Measurements from ENCODE around the gene STC2. TPM values are rescaled to one million over a fixed set of nuclear protein-coding genes. Genes with fewer than 3 reads are reported as not detected.
"Not testable (repeated sequence)": the region's sequence is repeated elsewhere in the genome, so short reads cannot be mapped to it uniquely, and the experiment has no call there.

STC2 gene, protein sequence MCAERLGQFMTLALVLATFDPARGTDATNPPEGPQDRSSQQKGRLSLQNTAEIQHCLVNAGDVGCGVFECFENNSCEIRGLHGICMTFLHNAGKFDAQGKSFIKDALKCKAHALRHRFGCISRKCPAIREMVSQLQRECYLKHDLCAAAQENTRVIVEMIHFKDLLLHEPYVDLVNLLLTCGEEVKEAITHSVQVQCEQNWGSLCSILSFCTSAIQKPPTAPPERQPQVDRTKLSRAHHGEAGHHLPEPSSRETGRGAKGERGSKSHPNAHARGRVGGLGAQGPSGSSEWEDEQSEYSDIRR
- total RNA-seq (2014; rRNA removed; shearing (Covaris generic)) (281 and 330 TPM in 2 replicates), polyA plus RNA-seq (2016; fragmentation: Nextera tagmentation; extraction: Ambion mirVana) (173 and 184 TPM in 2 replicates)

DNA sequence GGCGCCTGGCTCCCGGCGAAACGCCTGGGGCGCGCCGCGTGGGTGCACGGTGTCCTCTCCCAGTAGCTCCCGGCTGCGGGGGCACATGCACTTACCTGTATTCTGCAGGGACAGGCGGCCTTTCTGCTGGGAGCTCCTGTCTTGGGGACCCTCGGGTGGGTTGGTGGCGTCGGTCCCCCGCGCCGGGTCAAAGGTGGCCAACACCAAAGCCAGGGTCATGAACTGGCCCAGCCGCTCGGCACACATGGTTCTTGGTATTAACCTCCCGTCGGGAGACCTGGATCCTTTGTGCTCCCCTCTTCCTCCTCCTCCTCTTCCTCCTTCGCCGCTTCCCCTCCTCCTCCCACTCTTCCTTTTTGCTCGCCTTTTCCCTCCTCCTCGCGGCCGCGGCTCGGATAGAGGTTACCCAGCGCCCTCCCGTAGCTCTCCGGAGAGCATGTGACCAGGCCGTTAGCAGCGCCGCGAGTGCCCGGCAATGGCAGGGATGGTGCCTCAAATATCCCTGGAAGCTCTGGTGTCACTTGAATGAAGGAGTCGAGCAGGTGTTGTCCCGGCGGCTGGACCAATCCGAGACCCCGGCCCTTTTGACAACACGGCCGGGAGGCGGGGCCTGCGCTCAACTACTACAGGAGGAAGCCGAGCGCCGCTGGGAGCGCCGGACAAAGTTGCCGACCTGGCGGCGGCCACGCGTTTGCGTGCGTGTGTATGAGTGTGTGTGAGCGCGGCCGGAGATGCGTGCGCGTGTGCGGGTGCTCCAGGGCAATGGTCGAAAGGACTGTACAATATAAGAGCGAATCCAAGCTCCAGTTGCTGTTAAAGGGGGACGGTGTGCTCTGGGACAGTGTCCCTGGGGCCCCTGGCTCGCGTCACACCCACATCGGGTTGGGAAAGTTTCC is at the start of gene STC2:
STC2 (minus strand) TSS at position 467 of the 896 bp plus-strand sequence; CDS start at position 246, 221 bp downstream.
- H3K4me1 ChIP-seq (ENCODE audit: insufficient read depth): peaks cover 21% of the 10 kb centered on the region

DNA sequence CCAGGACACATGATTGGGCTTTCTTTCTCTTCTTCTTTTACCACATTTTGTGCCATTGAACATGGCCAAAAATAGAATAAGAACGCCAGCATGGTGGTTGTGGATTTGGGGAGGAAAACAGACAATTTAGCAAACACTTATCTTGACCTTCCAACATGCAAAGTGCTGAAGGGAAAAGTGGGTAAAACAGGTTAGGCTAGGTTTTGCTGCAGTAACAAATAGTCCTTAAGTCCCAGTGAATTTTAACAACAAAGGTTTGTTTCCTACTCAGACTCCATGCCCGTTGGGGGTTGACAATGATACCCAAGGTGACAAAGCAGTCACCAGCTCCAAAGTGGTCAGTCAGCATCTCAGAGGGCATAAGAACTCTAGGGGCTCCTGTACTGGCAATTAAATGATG is 43.2 kb upstream of the STC2 start:
- WGBS, 2 experiments (ENCODE audit: low coverage in 1 of 2, low lambda C conversion rate in 2 of 2, missing lambda C conversion rate in 2 of 2): 38 to 42% methylated on average over 2 of the region's 2 CpGs
- in situ Hi-C loops (cut with MboI): no loop called here
- Histone ChIP-seq H3K27ac (no peak overlapping the region), H3K4me2 (ENCODE audit: unreplicated experiment) (no peak overlapping the region), H3K36me3 (ENCODE audit: low read depth) (no peaks in the 10 kb centered on the region), H3K4me1 (ENCODE audit: insufficient read depth) (no peaks in the 10 kb centered on the region), H4K20me1 (ENCODE audit: insufficient read depth) (no peaks in the 10 kb centered on the region), H3K4me3 (no peak overlapping the region), H3K9ac (no peak overlapping the region), H3K9me2 (ENCODE audit: insufficient read depth) (no peaks in the 10 kb centered on the region), H3K79me2 (ENCODE audit: insufficient read depth) (no peaks in the 10 kb centered on the region), H3K9me3 (ENCODE audit: low read depth) (no peaks in the 10 kb centered on the region), H2AFZ (no peak overlapping the region), H3K27me3 (replicated peaks; ENCODE audit: insufficient read depth) (no peaks in the 10 kb centered on the region; the same call in 1 of the 2 replicates), H3F3A (ENCODE audit: insufficient read depth) (no peaks in the 10 kb centered on the region)
- TF ChIP-seq EZH2phosphoT487 (IDR thresholded peaks at IDR 0.05; ENCODE audit: insufficient read depth, low read depth) (no peak), EZH2 (IDR thresholded peaks at IDR 0.05; ENCODE audit: insufficient read depth, poor library complexity, severe bottlenecking) (no peak)
- DNase-seq: no peak

More for the DNA sequence above, at the start of gene STC2:
- Histone ChIP-seq H3K27ac (peak within 1 kb of the TSS; percentile 86), H2AFZ (peak within 1 kb of the TSS; percentile 81), H3K9me3 (ENCODE audit: low read depth) (no peaks in the 10 kb centered on the region), H3F3A (ENCODE audit: insufficient read depth) (peaks cover 28% of the 10 kb centered on the region), H3K4me2 (ENCODE audit: unreplicated experiment) (peak within 1 kb of the TSS; percentile 83), H3K36me3 (ENCODE audit: low read depth) (peaks cover 21% of the 10 kb centered on the region), H3K27me3 (replicated peaks; ENCODE audit: insufficient read depth) (no peaks in the 10 kb centered on the region), H3K9ac (peak within 1 kb of the TSS; percentile 87), H3K9me2 (ENCODE audit: insufficient read depth) (no peaks in the 10 kb centered on the region), H3K79me2 (ENCODE audit: insufficient read depth) (peaks cover 43% of the 10 kb centered on the region), H3K4me3 (peak within 1 kb of the TSS; percentile 88), H4K20me1 (ENCODE audit: insufficient read depth) (no peaks in the 10 kb centered on the region)
- in situ Hi-C loops (cut with MboI): no loop called here
- peak; percentile 94 for DNase-seq
- TF ChIP-seq EZH2phosphoT487 (IDR thresholded peaks at IDR 0.05; ENCODE audit: insufficient read depth, low read depth): no peak
- TF ChIP-seq EZH2 (IDR thresholded peaks at IDR 0.05; ENCODE audit: insufficient read depth, poor library complexity, severe bottlenecking): no peak
- 1% methylated on average over 66 to 72 of the region's 72 CpGs for WGBS, 2 experiments (ENCODE audit: low coverage in 1 of 2, low lambda C conversion rate in 2 of 2, missing lambda C conversion rate in 2 of 2)

DNA sequence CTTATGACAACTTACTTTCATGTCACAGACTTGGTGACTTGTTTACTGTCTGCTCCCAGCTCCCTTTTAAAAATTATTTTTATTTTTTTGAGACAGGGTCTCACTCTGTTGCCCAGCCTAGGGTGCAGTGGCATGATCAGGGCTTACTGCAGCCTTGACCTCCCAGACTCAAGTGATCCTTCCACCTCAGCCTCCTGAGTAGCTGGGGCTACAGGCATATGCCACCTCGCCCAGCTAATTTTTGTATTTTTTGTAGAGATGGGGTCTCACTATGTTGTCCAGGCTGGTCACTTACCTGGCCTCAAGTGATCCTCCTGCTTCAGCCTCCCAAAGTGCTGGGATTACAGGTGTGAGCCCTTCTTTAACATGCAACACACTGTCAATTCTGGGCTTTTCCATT is 35.2 kb upstream of the STC2 start:
- H3K27me3 ChIP-seq (replicated peaks; ENCODE audit: insufficient read depth); H3K4me2 ChIP-seq (ENCODE audit: unreplicated experiment); H3K4me1 ChIP-seq (ENCODE audit: insufficient read depth); in situ Hi-C loops (cut with MboI); H3K79me2 ChIP-seq (ENCODE audit: insufficient read depth); H3K9ac ChIP-seq; H3K27ac ChIP-seq; H3K36me3 ChIP-seq (ENCODE audit: low read depth); H3K9me3 ChIP-seq (ENCODE audit: low read depth); H2AFZ ChIP-seq; H3K4me3 ChIP-seq; H3K9me2 ChIP-seq (ENCODE audit: insufficient read depth); H4K20me1 ChIP-seq (ENCODE audit: insufficient read depth); H3F3A ChIP-seq (ENCODE audit: insufficient read depth); DNase-seq: not testable (repeated sequence)
- 40 to 59% methylated on average over 1 of the region's 1 CpG for WGBS, 2 experiments (ENCODE audit: low coverage in 1 of 2, low lambda C conversion rate in 2 of 2, missing lambda C conversion rate in 2 of 2)

DNA sequence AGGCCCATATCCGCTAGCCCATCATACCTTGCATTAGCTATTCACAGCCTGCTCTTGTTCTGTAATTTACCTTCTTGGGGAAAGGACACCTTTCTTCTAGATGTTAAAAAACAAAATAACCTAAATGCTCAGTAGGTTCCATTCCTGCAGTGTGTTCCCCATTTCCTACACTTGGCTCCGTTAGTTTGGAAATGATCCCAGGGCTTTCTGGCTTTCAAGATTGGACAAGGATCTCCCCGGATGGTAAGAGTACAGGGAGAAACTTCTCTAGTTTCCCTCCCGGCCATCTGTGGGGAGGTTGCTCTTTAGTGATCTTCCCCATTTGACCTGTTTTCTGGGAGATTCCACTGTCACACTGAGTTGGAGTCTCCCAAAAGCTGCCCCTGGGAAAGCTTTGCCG is 27.3 kb upstream of the STC2 start:
- TF ChIP-seq EZH2 (IDR thresholded peaks at IDR 0.05; ENCODE audit: insufficient read depth, poor library complexity, severe bottlenecking): no peak
- no peak for TF ChIP-seq EZH2phosphoT487 (IDR thresholded peaks at IDR 0.05; ENCODE audit: insufficient read depth, low read depth)
- Histone ChIP-seq H3K4me1 (ENCODE audit: insufficient read depth) (no peaks in the 10 kb centered on the region), H3K9me3 (ENCODE audit: low read depth) (no peaks in the 10 kb centered on the region), H3K27me3 (replicated peaks; ENCODE audit: insufficient read depth) (no peaks in the 10 kb centered on the region; the same call in none of the 2 replicates), H3K4me2 (ENCODE audit: unreplicated experiment) (no peak overlapping the region), H3K9ac (no peak overlapping the region), H3K27ac (no peak overlapping the region), H3K9me2 (ENCODE audit: insufficient read depth) (no peaks in the 10 kb centered on the region), H4K20me1 (ENCODE audit: insufficient read depth) (no peaks in the 10 kb centered on the region), H3K36me3 (ENCODE audit: low read depth) (no peaks in the 10 kb centered on the region), H3K4me3 (no peak overlapping the region), H3K79me2 (ENCODE audit: insufficient read depth) (no peaks in the 10 kb centered on the region), H2AFZ (no peak overlapping the region), H3F3A (ENCODE audit: insufficient read depth) (no peaks in the 10 kb centered on the region)
- DNase-seq: no peak
- in situ Hi-C loops (cut with MboI): no loop called here
- 38 to 47% methylated on average over 5 of the region's 5 CpGs for WGBS, 2 experiments (ENCODE audit: low coverage in 1 of 2, low lambda C conversion rate in 2 of 2, missing lambda C conversion rate in 2 of 2)
